Measurements from ENCODE around the gene NCOA3.
"Not testable (repeated sequence)": the region's sequence is repeated elsewhere in the genome, so short reads cannot be mapped to it uniquely, and the experiment has no call there.

The NCOA3 gene

GRCh38 chr20:47468290-47469050 is 33.2 kb upstream of the NCOA3 start:
- DNase-seq (ENCODE audit: low spot score), result no peak

DNA sequence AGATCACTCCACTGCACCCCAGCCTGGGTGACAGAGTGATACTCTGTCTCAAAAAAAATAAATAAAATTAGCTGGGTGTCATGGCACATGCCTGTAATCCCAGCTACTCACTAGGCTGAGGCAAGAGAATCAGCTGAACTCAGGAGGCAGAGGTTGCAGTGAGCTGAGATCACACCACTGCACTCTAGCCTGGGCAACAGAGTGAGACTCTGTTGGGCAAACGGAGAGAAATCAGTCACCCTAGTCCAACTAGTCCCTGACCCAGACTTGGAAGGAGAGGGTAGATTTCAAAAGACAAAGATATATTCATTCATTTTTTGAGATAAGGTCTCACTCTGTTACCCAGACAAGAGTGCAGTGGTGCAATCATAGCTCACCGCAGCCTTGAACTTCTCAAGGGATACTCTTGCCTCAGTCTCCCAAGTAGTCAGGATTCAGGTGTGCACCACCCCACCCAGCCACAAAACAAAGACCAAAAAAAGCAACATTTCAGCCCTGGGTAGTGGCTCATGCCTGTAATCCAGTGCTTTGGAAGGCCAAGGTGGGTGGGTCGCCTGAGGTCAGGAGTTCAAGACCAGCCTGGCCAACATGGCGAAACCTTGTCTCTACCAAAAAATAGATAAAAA is 26.2 kb upstream of the NCOA3 start:
- DNase-seq (ENCODE audit: low spot score), result no peak

- DNase-seq (ENCODE audit: low spot score), result no peak
These were observed 25.2 kb upstream of the NCOA3 start for GRCh38 chr20:47476452-47476851.

GRCh38 chr20:47479093-47479492 is 22.6 kb upstream of the NCOA3 start:
- DNase-seq (ENCODE audit: low spot score), result no peak

- DNase-seq (ENCODE audit: low spot score), result no peak
These were observed 22.2 kb upstream of the NCOA3 start for GRCh38 chr20:47479506-47479905.

- DNase-seq (ENCODE audit: low spot score), result no peak
These were observed 21.4 kb upstream of the NCOA3 start for GRCh38 chr20:47480239-47480638.

- DNase-seq (ENCODE audit: low spot score), result no peak
These were observed 21.0 kb upstream of the NCOA3 start for GRCh38 chr20:47480705-47481104.

GRCh38 chr20:47481330-47482216 is 20.1 kb upstream of the NCOA3 start:
- DNase-seq (ENCODE audit: low spot score), result no peak

- DNase-seq (ENCODE audit: low spot score), result no peak
These were observed 19.0 kb upstream of the NCOA3 start for GRCh38 chr20:47482705-47483104.

DNA sequence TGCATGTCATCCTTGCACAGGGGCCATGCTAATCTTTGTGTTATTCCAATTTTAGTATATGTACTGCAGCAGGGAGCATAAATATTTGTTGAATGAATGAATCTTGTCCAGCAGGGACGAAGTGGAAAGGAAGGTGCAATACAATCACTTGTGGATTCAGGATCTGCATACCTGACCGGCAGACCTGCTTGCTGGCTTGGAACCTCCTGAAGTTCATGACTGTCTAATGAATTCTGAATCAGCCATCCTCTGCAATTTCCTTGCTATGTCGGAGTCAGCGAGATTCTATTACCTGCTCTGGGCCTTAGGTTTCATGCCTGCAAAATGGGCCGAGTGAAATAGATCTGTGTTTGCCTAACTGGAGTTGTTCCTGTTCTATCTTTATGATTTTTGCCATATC is 17.4 kb upstream of the NCOA3 start:
- DNase-seq (ENCODE audit: low spot score), result no peak

DNA sequence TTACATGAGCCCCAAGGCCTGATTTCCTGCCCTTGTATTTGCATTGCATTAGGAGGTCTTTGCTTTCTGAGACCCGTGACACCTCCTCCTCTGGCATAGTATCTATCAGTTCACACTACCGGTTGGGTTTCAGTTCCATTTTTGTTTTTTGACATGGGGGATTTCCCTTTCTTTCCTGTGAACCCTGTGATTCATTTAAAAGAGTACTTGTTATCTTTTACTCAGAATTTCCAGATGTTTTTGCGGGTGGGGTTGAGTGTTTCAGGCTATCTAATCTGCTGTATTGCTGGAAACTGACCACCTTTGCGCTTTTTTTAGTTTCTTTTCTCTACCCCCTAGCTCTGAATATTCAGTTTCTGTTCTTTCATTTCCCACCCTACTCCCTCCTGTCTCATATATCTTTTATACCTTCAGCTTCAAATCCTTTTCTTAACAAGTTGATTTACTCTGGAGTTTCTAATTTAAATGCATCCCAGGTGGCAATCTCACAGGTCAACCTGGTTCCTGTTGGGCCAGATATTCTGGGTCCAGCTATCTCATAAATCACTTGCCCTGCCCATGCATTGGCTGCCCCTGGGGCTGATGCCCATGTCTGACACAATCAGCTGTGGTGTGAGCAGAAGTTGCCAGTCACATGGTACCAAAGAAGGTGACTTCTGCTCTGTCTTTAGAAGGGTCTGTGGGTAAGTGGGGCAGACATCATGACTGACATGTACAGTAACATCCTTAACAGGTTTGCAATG is 14.3 kb upstream of the NCOA3 start:
- no peak for DNase-seq (ENCODE audit: low spot score)

DNA sequence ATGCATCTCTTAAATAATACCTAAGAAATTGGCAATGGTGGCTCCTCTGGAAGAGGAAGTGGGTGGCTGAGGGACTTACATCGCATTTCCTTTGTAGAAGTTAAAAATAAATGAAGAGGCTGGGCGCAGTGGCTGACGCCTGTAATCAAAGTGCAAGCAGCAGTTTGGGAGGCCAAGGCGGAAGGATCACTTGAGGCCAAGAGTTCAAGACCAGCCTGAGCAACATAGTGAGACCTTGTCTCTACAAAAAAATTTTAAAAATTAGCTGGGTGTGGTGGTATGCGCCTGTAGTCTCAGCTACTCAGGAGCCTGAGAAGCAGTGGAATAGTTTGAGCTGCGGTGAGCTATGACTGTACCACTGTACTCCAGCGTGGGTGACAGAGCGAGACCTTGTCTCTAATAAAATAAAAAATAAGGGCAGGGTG is 12.2 kb upstream of the NCOA3 start:
- peak; percentile 35 for DNase-seq (ENCODE audit: low spot score)

GRCh38 chr20:47490795-47491194 is 10.9 kb upstream of the NCOA3 start:
- DNase-seq (ENCODE audit: low spot score), result no peak

GRCh38 chr20:47492284-47492683 is 9.4 kb upstream of the NCOA3 start:
- no peak for DNase-seq (ENCODE audit: low spot score)

DNA sequence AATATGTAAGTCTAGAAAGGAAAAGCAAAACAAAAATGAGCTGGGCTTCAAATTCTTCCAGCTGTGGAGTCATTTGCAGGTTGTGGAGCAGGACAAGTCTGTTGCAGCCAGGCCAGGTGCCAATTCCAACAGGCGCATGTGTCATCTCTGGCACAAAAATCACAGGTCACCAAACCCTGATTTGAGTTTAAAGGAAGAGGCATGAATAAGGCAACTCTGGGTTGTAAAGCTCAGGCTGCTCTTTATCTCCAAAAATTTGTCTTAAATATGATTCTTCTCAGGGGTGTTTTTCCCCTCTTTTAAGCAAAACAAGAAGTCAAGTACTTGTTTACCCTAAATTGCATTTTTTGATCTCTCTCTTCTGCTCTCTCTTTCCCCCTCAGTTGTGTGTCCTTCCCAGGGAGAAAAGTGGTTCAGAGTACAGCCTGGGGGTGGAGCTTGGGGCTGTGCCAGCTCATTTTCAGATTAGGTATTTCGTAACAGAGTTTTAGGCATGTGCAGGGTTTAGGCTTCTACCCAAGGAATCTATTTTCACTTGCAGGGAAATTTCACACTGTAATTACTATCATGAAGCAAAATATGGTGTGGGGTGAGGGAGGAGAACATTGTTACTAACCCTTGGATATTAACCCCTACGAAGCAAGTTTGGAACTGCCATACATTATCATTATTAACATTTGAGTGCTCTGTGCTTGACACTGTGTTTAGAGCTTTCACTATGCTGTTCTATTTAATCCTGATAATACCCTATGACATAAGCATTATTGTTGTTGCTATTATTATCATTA is 8.3 kb upstream of the NCOA3 start:
- DNase-seq (ENCODE audit: low spot score), result no peak

DNA sequence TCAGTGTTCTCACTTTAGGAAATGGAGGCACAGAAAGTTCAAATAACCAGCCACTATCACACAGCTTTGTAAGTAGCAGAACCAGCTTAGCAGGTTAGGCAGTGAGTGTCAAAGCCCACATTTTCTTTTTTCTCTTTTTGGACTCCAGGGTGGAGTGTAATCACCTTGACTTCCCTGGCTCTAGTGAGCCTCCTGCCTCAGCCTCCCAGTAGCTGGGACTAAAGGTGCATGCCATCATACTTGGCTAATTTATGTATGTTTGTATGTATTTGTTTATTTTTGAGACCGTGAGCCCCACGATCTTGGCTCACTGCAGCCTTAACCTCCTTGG is 7.8 kb upstream of the NCOA3 start:
- DNase-seq (ENCODE audit: low spot score), result no peak

DNA sequence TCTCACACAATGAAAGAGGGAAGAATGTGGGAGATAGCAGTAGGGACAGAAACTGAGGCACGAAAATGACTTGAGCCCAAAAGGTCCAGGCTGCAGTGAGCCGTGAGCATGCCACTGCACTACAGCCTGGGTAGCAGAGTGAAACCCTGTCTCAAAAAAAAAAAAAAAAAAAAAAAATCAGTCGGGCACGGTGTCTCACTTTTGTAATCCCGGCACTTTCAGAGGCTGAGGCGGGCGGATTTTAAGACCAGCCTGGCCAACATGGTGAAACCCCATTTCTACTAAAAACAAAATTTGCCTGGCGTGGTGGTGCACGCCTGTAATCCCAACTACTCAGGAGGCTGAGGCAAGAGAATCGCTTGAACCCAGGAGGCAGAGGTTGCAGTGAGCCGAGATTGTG is 7.1 kb upstream of the NCOA3 start:
- DNase-seq (ENCODE audit: low spot score), result not testable (repeated sequence)

DNA sequence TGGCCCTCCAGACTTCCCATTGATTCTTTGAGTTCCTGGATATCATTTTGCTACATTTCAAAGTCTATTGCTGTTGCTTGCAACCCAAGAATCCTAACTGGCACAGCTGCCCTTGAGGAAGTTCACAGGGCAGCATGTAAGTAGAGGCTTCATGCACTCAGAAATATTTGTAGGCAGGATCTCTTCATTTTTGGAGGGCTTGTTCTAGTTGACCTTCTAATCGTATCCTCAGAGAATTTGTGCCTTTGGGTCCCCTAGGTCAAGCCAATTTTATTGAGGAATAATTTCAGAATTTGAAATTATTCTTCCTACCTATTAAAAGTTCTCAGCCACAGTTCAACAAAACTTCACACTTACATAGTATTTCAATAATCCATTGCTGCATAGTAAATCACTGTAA is 5.6 kb upstream of the NCOA3 start:
- DNase-seq (ENCODE audit: low spot score), result no peak

DNA sequence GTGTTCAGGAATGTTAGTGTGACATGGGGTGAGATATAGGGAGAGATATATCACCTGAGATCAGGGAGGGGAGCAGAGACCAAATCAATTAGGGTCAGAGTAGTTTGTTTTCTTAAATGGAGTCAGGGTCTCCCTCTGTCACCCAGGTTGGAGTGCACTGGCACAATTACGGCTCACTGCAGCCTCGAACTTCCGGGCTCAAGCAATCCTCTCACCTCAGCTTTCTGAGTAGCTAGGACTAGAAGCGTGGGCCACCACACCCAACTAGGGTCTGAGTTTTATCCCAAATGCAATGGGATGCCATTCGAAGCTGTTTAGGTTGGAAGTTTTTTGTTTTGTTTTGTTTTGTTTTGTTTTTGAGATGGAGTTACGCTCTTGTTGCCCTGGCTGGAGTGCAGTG is 3.1 kb upstream of the NCOA3 start:
- DNase-seq (ENCODE audit: low spot score), result no peak

DNA sequence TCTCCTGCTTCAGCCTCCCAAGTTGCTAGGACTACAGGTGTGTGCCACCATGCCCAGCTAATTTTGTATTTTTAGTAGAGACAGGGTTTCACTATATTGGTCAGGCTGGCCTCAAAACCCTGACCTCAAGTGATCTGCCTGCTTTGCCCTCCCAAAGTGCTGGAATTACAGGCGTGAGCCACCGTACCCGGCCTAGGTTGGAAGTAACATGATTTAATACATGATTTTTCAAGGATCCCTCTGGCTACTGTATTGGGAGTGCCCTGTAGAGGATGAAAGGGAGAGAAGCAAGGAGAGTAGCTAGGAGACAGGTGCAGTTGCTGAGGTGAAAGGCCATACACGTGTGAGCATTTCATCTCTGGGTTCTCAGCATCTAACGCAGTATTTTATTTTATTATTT is 2.6 kb upstream of the NCOA3 start:
- DNase-seq (ENCODE audit: low spot score), result no peak

DNA sequence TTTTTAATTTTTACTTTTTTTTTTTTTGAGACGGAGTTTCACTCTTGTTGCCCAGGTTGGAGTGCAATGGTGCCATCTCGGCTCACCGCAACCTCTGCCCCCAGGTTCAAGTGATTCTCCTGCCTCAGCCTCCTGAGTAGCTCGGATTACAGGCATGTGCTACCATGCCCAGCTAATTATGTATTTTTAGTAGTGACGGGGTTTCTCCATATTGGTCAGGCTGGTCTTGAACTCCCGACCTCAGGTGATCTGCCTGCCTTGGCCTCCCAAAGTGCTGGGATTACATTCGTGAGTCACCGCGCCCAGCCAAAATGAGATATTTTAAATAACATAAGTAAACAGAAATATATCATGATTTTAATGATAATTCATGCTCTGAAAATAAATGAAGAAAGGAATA is 1.6 kb upstream of the NCOA3 start:
- DNase-seq (ENCODE audit: low spot score), result not testable (repeated sequence)

GRCh38 chr20:47500554-47500953 is 1.1 kb upstream of the NCOA3 start:
- no peak for DNase-seq (ENCODE audit: low spot score)
